Measurements from ENCODE around the gene KRTAP10-11. TPM values are rescaled to one million over a fixed set of nuclear protein-coding genes. Genes with fewer than 3 reads are reported as not detected.

KRTAP10-11 gene
- total and polyA plus RNA-seq, 3 donors from 2014 or later = 0.37 TPM; not detected in 2

GRCh38 chr21:44615466-44615865, 30.7 kb upstream of the KRTAP10-11 start:
- Histone ChIP-seq H3K9me3 (no peaks in the 10 kb centered on the region), H3K27ac (no peak overlapping the region), H3K36me3 (ENCODE audit: low read depth, missing control alignments) (no peaks in the 10 kb centered on the region), H3K4me3 (no peak overlapping the region), H3K4me1 (no peaks in the 10 kb centered on the region), H3K27me3 (no peaks in the 10 kb centered on the region)
- TF ChIP-seq, protein P1, sequence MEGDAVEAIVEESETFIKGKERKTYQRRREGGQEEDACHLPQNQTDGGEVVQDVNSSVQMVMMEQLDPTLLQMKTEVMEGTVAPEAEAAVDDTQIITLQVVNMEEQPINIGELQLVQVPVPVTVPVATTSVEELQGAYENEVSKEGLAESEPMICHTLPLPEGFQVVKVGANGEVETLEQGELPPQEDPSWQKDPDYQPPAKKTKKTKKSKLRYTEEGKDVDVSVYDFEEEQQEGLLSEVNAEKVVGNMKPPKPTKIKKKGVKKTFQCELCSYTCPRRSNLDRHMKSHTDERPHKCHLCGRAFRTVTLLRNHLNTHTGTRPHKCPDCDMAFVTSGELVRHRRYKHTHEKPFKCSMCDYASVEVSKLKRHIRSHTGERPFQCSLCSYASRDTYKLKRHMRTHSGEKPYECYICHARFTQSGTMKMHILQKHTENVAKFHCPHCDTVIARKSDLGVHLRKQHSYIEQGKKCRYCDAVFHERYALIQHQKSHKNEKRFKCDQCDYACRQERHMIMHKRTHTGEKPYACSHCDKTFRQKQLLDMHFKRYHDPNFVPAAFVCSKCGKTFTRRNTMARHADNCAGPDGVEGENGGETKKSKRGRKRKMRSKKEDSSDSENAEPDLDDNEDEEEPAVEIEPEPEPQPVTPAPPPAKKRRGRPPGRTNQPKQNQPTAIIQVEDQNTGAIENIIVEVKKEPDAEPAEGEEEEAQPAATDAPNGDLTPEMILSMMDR (IDR thresholded peaks at IDR 0.05) = no peak
- TF ChIP-seq POLR2A (IDR thresholded peaks at IDR 0.05) = no peak
- WGBS, 2 donors = 66 to 71% methylated on average over 8 of the region's 8 CpGs
- intact Hi-C loops (cut with DNase I; ENCODE audit: low total_unique reads) = no loop called here
- no peak for DNase-seq

DNA sequence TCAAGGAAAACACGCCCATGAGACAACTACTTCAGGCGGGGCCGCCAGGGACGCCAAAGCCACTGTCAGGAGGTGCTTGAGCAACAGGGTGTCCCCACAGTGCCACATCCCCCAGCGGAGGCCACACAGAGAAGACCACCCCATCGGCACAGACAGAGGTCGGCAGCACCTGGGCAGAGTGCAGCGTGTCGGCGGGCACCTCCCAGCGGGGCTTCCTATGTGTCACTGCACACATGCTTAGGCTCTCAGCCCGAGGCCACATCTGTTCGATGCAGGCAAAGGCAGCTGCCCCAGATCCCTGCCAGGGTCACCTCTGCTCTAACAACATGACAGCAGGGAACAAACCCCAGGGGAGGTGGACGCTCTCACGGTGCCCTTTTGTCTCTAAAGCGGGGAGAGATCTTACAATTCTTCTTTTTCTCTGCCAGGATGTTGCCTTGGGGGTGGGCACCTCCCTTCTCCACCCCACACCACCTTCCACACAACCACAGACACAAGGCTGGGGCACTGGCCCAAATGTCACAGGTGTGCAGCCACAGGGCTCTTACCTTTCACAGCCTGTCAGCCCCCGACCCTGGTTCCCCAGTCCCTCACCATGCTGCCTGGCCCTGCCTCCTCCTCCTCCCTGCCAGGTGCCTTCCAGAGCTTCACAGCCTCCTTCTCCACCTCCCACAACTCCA, 30.2 kb upstream of the KRTAP10-11 start:
- intact Hi-C loops (cut with DNase I; ENCODE audit: low total_unique reads) = no loop called here

GRCh38 chr21:44616591-44616926, 29.7 kb upstream of the KRTAP10-11 start:
- H3K9me3 ChIP-seq = no peaks in the 10 kb centered on the region
- DNase-seq = no peak
- H3K27me3 ChIP-seq = no peaks in the 10 kb centered on the region
- H3K36me3 ChIP-seq (ENCODE audit: low read depth, missing control alignments) = no peaks in the 10 kb centered on the region
- WGBS, 2 donors = 82 to 91% methylated on average over 15 to 16 of the region's 16 CpGs
- intact Hi-C loops (cut with DNase I; ENCODE audit: low total_unique reads) = no loop called here
- H3K27ac ChIP-seq = no peak overlapping the region
- H3K4me3 ChIP-seq = no peak overlapping the region
- TF ChIP-seq, protein P1 (IDR thresholded peaks at IDR 0.05) = no peak
- no peak for TF ChIP-seq POLR2A (IDR thresholded peaks at IDR 0.05)
- no peaks in the 10 kb centered on the region for H3K4me1 ChIP-seq

More for the DNA sequence above, 30.2 kb upstream of the KRTAP10-11 start:
- no peak for DNase-seq
- Histone ChIP-seq H3K9me3 (no peaks in the 10 kb centered on the region), H3K27me3 (no peaks in the 10 kb centered on the region), H3K36me3 (ENCODE audit: low read depth, missing control alignments) (no peaks in the 10 kb centered on the region), H3K27ac (no peak overlapping the region), H3K4me3 (no peak overlapping the region), H3K4me1 (no peaks in the 10 kb centered on the region)
- WGBS, 2 donors = 58 to 85% methylated on average over 7 to 16 of the region's 17 CpGs
- TF ChIP-seq POLR2A (IDR thresholded peaks at IDR 0.05) = no peak
- TF ChIP-seq, protein P1 (IDR thresholded peaks at IDR 0.05) = no peak

GRCh38 chr21:44617071-44617501, 29.1 kb upstream of the KRTAP10-11 start:
- Histone ChIP-seq H3K27ac (no peak overlapping the region), H3K27me3 (no peaks in the 10 kb centered on the region), H3K36me3 (ENCODE audit: low read depth, missing control alignments) (no peaks in the 10 kb centered on the region), H3K4me3 (no peak overlapping the region), H3K9me3 (no peaks in the 10 kb centered on the region), H3K4me1 (no peaks in the 10 kb centered on the region)
- TF ChIP-seq POLR2A (IDR thresholded peaks at IDR 0.05) = no peak
- TF ChIP-seq, protein P1 (IDR thresholded peaks at IDR 0.05) = no peak
- no peak for DNase-seq
- WGBS, 2 donors = 66 to 71% methylated on average over 8 of the region's 8 CpGs
- intact Hi-C loops (cut with DNase I; ENCODE audit: low total_unique reads) = no loop called here

- H3K4me3 ChIP-seq = no peak overlapping the region
- WGBS, 2 donors = 47% methylated on average over 4 of the region's 4 CpGs
- no peaks in the 10 kb centered on the region for H3K4me1 ChIP-seq
- TF ChIP-seq, protein P1 (IDR thresholded peaks at IDR 0.05) = no peak
- no peak for TF ChIP-seq POLR2A (IDR thresholded peaks at IDR 0.05)
- H3K9me3 ChIP-seq = no peaks in the 10 kb centered on the region
- no peak overlapping the region for H3K27ac ChIP-seq
- H3K36me3 ChIP-seq (ENCODE audit: low read depth, missing control alignments) = no peaks in the 10 kb centered on the region
- DNase-seq = no peak
- intact Hi-C loops (cut with DNase I; ENCODE audit: low total_unique reads) = no loop called here
- H3K27me3 ChIP-seq = no peaks in the 10 kb centered on the region
Observed at GRCh38 chr21:44618504-44618903, 27.7 kb upstream of the KRTAP10-11 start.
